ENCODE results near the gene DTX1. TPM values are rescaled to one million over a fixed set of nuclear protein-coding genes. Genes with fewer than 3 reads are reported as not detected.
"Not testable (repeated sequence)": the region's sequence is repeated elsewhere in the genome, so short reads cannot be mapped to it uniquely, and the experiment has no call there.

Gene DTX1
- total and polyA plus RNA-seq, 2 of the 8 experiments (the other 6 are each of a cell fraction or from before 2014, with no cell fraction given), result 4.7 to 6.9 TPM

DNA sequence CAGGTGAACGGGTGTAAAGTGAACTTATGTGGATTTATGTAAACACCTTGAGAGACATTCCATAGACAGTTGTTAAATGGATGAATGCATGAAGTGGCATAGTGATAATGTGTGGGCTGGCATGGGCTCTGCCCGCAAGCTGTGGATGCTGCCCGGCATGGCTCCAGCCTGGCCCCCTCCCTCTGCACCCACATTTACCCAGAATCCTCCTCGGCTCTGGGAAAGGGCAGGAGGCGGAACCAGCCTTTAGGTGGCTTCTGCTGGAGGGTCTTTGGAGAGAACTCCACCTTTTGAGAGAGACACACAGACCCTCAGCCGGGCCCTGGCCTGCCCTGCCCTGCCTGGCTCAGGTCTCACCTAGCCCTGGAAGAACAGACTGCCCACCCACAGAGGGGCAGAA, 60.3 kb downstream of the DTX1 start (continued):
- TF ChIP-seq ASH2L (IDR thresholded peaks at IDR 0.05; ENCODE audit: low read length), result no peak
- TF ChIP-seq ZNF274 (IDR thresholded peaks at IDR 0.05; ENCODE audit: borderline replicate concordance, extremely low read depth, low read length), result no peak
- TF ChIP-seq NANOG (IDR thresholded peaks at IDR 0.05; ENCODE audit: insufficient read depth, low read depth, low read length, poor library complexity, severe bottlenecking), result no peak

GRCh38 chr12:113117684-113118083, 61.2 kb downstream of the DTX1 start:
- POLR2A ChIA-PET (ENCODE audit: partially characterized antibody); H2BK15ac ChIP-seq (ENCODE audit: low read length); H3K56ac ChIP-seq (replicated peaks; ENCODE audit: insufficient read length, low read depth, low read length); H2AK5ac ChIP-seq (ENCODE audit: low read depth, low read length); H3K79me2 ChIP-seq (ENCODE audit: control insufficient read depth in 1 of 2, insufficient read depth in 2 of 2, low read length in 2 of 2); H2BK120ac ChIP-seq (replicated peaks; ENCODE audit: low read depth, low read length); DNase-seq (ENCODE audit: low read depth in 1 of 2, low spot score in 2 of 2); H3K4me3 ChIP-seq (ENCODE audit: extremely low read depth in 1 of 4, insufficient read depth in 2 of 4, low read depth in 3 of 4, low read length in 4 of 4); H3K9ac ChIP-seq (replicated peaks in 1 of 4; ENCODE audit: extremely low read depth in 1 of 4, low read depth in 3 of 4, low read length in 3 of 4); H3K27ac ChIP-seq (ENCODE audit: low read depth, low read length); H4K91ac ChIP-seq (replicated peaks; ENCODE audit: insufficient read length, low read length); H2BK20ac ChIP-seq (ENCODE audit: low read length); H2BK12ac ChIP-seq (ENCODE audit: low read depth, low read length); H3K79me1 ChIP-seq (ENCODE audit: low read depth, low read length); H3K14ac ChIP-seq (ENCODE audit: insufficient read length); H3K27me3 ChIP-seq (replicated peaks in 1 of 4; ENCODE audit: control insufficient read depth in 3 of 4, extremely low read depth in 1 of 4, insufficient read depth in 3 of 4, low read length in 3 of 4); H3K23me2 ChIP-seq (ENCODE audit: low read depth, low read length); H3K9me3 ChIP-seq (ENCODE audit: insufficient read depth in 2 of 2, low read depth in 1 of 2, low read length in 1 of 2); H3K36me3 ChIP-seq (ENCODE audit: control insufficient read depth in 2 of 4, insufficient read depth in 4 of 4, low read length in 3 of 4); H3K4ac ChIP-seq (replicated peaks; ENCODE audit: insufficient read length, low read depth, low read length); H4K5ac ChIP-seq (ENCODE audit: insufficient read length, low read depth, low read length); H3K4me1 ChIP-seq (replicated peaks in 1 of 4; ENCODE audit: control insufficient read depth in 3 of 4, insufficient read depth in 4 of 4, low read length in 3 of 4); FAIRE-seq; H3K23ac ChIP-seq (ENCODE audit: insufficient read length); H2BK5ac ChIP-seq (ENCODE audit: low read depth, low read length); H4K20me1 ChIP-seq (replicated peaks in 1 of 2; ENCODE audit: control insufficient read depth in 1 of 2, insufficient read depth in 2 of 2, low read length in 2 of 2); H2AFZ ChIP-seq (ENCODE audit: low read length); H3K18ac ChIP-seq (ENCODE audit: extremely low read depth, low read length); H4K8ac ChIP-seq (ENCODE audit: extremely low read depth, insufficient read depth, low read length); H3K4me2 ChIP-seq (ENCODE audit: insufficient read depth in 1 of 2, low read depth in 2 of 2, low read length in 2 of 2): not testable (repeated sequence)
- WGBS, 2 experiments (ENCODE audit: extremely low coverage in 1 of 2, insufficient coverage in 1 of 2, insufficient read length in 1 of 2, insufficient replicate concordance in 2 of 2, low coverage in 1 of 2, low lambda C conversion rate in 2 of 2, missing lambda C conversion rate in 1 of 2), result 90% methylated on average over 8 of the region's 8 CpGs; no CpG with 5 or more reads in 1 of the 2 experiments
- CTCF ChIA-PET (ENCODE audit: partially characterized antibody), result interaction anchor here (0.8 to 2.2 kb wide), 12 partner anchors 10 to 124 kb away, joined by 3 to 6 read pairs (median 4); partner anchors contain the start of genes CFAP73 and RASAL1
